Measurements from ENCODE around the gene SLC22A15. TPM values are rescaled to one million over a fixed set of nuclear protein-coding genes. Genes with fewer than 3 reads are reported as not detected.

SLC22A15 gene
- total RNA-seq, 2 donors from 2014 or later: 2.0 to 6.7 TPM

GRCh38 chr1:116113615-116114014 lies 137.3 kb downstream of the SLC22A15 start:
- Histone ChIP-seq H3K4me1 (replicated peaks) (peaks cover 14% of the 10 kb centered on the region), H3K9me3 (no peaks in the 10 kb centered on the region), H3K36me3 (no peaks in the 10 kb centered on the region), H3K4me3 (no peak overlapping the region), H3K27me3 (replicated peaks; ENCODE audit: insufficient read depth) (no peaks in the 10 kb centered on the region), H3K27ac (no peak overlapping the region)
- intact Hi-C loops (cut with DNase I): no loop called here
- DNase-seq (ENCODE audit: low spot score): no peak
- WGBS: 58% methylated on average over 7 of the region's 7 CpGs
- TF ChIP-seq POLR2A (IDR thresholded peaks at IDR 0.05) (no peak), CTCF (IDR thresholded peaks at IDR 0.05) (no peak), POLR2AphosphoS5 (IDR thresholded peaks at IDR 0.05) (no peak)

GRCh38 chr1:116115476-116116439 lies 139.4 kb downstream of the SLC22A15 start:
- H3K4me1 ChIP-seq (replicated peaks): peaks cover 6% of the 10 kb centered on the region
- intact Hi-C loops (cut with DNase I): no loop called here

GRCh38 chr1:116118471-116118870 lies 142.2 kb downstream of the SLC22A15 start:
- 84% methylated on average over 3 of the region's 3 CpGs for WGBS

More at GRCh38 chr1:116115476-116116439, 139.4 kb downstream of the SLC22A15 start:
- Histone ChIP-seq H3K27ac (no peak overlapping the region), H3K36me3 (no peaks in the 10 kb centered on the region), H3K4me3 (no peak overlapping the region), H3K9me3 (no peaks in the 10 kb centered on the region), H3K27me3 (replicated peaks; ENCODE audit: insufficient read depth) (no peaks in the 10 kb centered on the region)
- no peak for DNase-seq (ENCODE audit: low spot score)
- 93% methylated on average over 4 of the region's 4 CpGs for WGBS
- TF ChIP-seq POLR2AphosphoS5 (IDR thresholded peaks at IDR 0.05): no peak
- TF ChIP-seq CTCF (IDR thresholded peaks at IDR 0.05): no peak
- TF ChIP-seq POLR2A (IDR thresholded peaks at IDR 0.05): no peak

More at GRCh38 chr1:116118471-116118870, 142.2 kb downstream of the SLC22A15 start:
- no peak overlapping the region for H3K4me3 ChIP-seq
- TF ChIP-seq POLR2AphosphoS5 (IDR thresholded peaks at IDR 0.05) (no peak), POLR2A (IDR thresholded peaks at IDR 0.05) (no peak), CTCF (IDR thresholded peaks at IDR 0.05) (no peak)
- no peak overlapping the region for H3K27ac ChIP-seq
- intact Hi-C loops (cut with DNase I): no loop called here
- no peaks in the 10 kb centered on the region for H3K9me3 ChIP-seq
- DNase-seq (ENCODE audit: low spot score): no peak
- no peaks in the 10 kb centered on the region for H3K27me3 ChIP-seq (replicated peaks; ENCODE audit: insufficient read depth)
- H3K36me3 ChIP-seq: no peaks in the 10 kb centered on the region
- H3K4me1 ChIP-seq (replicated peaks): no peaks in the 10 kb centered on the region

Other genes with a start within 250 kb of the SLC22A15 start
- 1 to 10 TPM; 6.4 to 6.6 TPM for gene CASQ2, start 207.8 kb upstream of the SLC22A15 start, total RNA-seq
- gene NHLH2, start 135.4 kb upstream of the SLC22A15 start, total RNA-seq: under 1 TPM in 1 of 2 donors, not detected in 1; 0.74 TPM
- 1 to 10 TPM; 4.4 to 4.7 TPM for gene MAB21L3, start 134.9 kb downstream of the SLC22A15 start, total RNA-seq